T47D (cell line): ENCODE results near the gene APOL4.
"Not testable (repeated sequence)": the region's sequence is repeated elsewhere in the genome, so short reads cannot be mapped to it uniquely, and the experiment has no call there.

Experiments
- DNase-seq, 2 experiments: peaks; one replicate each; pipeline versions ENCODE4 v3.0.0 to v3.0.0-alpha.2; 2011 to 2012; ENCODE audit warnings: low read depth in 1 of 2, low spot score in 1 of 2
- JUND ChIP-seq: IDR thresholded peaks from 2 replicates; pipeline ENCODE4 v1.6.1; 2012; ENCODE audit warnings: low read depth
- in situ Hi-C: cut with HindIII; loops from 2 replicates; pipeline ENCODE4 v1.10.0; 2016; ENCODE audit warnings: low sequenced_read_pairs, low pct_unique_long_range_greater_than_20kb

The APOL4 gene

DNA sequence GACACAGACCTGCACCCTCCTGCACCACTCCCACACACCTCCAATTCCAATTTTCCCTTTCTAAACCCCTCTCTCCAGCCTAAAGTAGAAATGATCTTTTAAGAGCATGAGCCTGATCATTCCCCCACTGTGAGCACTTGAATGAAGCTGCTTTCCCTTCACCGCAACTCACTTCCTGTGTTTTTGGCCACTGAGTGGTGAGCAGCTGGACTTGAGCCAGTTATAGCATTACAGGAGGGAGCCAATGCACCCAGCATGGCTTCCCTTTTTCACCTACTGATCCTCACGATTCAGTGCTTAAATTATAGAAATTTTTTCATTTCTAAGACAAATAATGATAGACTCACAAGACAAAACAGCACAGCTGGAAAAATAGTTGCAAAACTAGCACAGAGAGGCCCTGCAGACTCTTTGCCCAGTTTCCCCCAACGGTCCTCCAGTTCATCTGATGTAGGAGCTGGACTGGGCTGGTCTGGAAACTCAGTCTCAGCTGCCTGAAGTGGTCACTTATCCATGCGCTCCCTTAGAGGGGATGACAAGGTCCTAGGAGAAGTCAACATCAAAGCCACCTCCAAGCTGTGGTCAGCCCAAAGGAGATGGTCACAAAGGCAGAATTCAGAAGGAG, 9.7 kb upstream of the APOL4 start:
- no peak for TF ChIP-seq JUND
- in situ Hi-C loops = no loop called here
- DNase-seq = no peak

DNA sequence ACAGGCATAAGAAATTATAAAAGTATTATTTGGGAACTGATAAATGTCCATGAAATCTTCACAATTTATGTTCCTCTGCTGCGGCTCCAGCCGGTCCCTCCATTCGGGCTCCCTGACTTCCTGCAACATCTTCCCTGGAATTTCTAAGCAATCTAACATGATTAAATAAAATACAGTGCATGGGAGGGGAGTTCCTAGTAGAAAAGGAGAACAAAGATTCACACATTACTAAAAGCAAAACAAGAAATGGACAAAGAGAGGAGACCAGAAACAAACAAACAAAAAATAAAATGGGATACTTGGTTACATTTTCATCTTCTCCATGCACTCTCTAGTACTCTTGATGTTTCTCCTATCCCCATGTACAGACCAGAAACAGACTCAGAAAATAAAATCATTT, 8.6 kb upstream of the APOL4 start:
- DNase-seq = no peak
- TF ChIP-seq JUND = no peak

DNA sequence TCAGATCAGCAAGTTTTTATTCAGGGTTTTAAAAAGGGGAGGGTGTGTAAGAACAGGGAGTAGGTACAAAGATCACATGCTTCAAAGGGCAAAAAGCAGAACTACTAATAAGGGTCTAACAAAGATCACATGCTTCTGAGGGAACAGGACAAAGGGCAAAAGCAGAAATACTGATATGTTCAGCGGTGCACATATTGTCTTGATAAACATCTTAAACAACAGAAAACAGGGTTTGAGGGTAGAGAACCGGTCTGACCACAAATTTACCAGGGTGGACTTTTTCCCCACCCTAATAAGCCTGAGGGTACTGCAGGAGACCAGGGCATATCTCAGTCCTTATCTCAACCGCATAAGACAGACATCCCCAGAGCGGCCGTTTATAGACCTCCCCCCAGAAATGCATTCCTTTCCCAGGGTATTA, 7.9 kb upstream of the APOL4 start:
- DNase-seq, in situ Hi-C loops: not testable (repeated sequence)

More for the DNA sequence above, 8.6 kb upstream of the APOL4 start:
- in situ Hi-C loops = no loop called here

DNA sequence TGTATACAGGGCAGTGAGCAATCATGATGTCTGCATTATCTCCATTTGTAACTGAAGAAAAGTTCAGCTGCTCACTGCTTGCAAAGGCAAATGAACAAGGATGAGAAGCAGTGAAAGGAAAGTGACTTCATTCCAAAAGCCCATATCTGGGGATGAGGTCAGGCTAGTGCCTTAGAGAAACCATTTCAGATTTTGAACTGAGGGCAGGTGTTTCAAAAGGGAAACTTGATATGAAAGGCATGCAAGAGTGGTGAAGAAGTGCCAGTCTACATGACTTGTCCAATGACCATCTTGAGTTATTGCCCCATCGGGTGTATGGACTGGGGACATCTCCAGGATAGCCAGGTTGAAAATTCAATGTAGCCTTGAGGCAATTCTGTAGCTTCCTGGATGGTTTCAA, 7.3 kb upstream of the APOL4 start:
- DNase-seq = no peak
- no peak for TF ChIP-seq JUND
- in situ Hi-C loops = no loop called here

DNA sequence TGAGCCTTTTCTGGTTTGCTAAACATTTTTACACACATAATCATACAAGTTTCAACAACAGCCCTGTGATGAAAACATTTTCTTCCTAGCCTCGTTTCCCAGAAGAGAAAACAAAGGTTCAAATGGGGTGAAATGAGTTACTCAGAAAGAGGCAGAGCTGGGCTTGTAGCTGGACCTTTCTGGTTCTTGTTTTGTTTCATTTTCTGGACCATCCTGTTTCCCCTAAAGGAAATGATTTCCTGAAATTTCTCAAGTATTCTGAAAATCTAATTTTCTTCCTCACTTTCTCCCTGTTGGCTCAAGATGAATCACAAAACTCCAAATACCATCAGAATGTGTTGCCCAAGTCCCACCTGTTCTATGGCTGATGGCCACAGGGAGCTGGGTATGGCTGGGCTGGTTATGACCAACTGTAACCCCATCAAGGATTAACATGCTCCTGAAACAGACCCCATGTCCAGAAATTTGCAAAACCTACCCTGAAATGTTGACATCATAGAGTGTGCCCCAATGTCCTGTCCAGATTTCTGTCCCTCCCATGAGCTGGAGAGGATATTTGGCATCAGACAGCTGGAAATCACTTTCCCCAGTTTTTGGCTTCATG, 6.7 kb upstream of the APOL4 start:
- in situ Hi-C loops = no loop called here
- no peak for TF ChIP-seq JUND
- DNase-seq = no peak

DNA sequence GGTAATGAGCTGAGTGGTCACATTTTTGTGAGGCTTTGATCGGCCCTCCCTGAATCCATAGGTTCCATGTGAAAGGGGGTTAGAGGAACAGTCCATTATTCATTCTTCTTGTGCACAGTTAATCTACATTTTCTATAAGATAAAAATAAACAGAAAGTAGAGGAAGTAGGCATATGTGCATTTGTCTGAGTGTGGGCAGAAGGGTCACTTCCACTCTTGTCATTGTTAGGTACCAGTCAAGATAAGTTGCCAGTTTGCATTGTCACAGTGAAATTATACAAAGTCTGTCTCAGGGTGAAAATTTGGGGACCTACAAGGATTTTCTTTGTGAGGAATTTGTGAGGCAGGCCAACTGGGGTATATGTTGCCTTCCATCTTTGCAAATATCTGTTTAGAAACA, 4.6 kb upstream of the APOL4 start:
- no peak for TF ChIP-seq JUND
- DNase-seq = no peak
- in situ Hi-C loops = no loop called here

DNA sequence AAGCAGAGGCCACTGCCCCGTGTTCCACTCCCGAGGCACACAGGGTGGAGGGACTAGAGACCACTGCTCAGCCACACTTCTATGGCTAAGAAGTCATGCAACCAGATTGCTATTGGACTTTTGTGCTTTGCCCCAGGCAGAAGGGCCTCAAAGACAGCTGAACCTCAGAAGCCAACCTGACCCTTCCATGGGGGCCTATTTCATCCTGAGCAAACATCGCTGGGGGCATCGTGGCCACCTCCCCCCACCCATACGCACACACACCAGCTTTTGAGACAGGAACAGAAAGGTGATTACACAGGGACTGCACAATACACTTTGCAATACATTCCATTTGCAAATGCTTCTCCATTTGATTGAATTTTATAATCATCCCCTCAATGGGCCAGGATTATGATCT, 4.0 kb upstream of the APOL4 start:
- in situ Hi-C loops, DNase-seq: not testable (repeated sequence)

DNA sequence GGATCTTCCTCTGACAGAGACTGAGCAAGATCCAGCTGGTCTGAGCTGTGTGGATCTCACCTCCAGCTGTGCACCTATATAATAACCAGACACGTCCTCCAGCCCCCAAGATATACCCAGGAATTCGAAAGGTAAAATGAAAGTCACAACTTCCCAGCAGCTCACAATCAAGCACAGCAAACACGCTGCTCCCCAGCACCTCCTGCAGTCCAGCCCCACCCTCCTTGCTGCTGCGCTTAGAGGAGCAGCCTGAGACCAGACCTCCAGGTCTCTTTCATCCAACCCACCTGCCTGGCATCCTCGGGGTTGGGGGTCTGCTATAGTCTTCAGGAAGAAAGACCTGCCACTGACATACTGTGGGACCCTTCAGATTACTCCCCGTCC, 3.0 kb upstream of the APOL4 start:
- in situ Hi-C loops = no loop called here
- DNase-seq = no peak
- TF ChIP-seq JUND = no peak

DNA sequence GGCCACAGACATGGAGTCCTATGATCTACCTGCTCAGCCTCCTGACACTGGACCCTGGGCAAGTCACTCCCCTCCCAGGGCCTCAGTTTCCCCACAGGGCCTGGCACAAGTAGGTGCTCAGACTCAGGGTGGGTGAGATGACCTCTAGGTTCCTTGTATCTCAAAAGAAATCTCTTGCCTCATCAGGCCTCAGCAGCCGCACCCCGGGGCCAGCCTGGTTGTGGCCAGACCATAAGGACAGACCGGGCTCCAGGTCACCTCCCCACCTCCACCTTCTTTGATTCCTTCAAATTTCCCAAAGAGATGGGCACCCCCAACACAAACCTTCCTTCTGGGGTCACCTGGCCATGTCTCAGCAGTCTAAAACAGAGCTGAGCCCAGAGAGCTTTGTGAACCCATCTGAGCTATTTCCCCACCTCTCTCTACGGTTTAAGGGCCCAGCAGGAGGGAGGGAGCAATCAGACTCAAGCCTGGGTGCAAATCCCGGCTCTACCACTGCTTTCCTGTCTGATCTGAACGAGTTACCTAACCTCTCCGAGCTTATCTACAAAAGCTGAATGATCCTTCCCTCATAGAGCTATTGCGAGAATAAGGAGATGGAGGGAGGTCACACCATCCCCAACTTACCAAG, 2.5 kb upstream of the APOL4 start:
- no peak for TF ChIP-seq JUND
- in situ Hi-C loops = no loop called here

DNA sequence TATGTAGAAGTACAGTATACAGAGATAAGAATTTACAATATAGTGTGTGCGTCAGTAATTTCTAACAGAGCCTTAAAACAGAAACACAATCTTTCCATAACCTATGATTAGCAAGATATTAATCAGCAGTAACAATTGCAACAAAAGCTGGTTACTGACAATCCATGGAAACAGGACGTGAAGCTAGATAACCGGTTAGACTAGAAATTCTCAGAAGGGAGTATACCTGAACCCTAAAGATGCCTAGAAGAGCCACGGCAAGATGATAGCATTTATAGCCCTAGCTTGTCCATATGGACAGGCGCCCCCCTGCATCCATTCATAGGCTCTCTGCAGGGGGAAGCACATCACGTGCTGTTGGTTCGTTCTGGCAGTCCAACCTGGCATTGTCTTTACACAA, 1.8 kb upstream of the APOL4 start:
- in situ Hi-C loops = not testable (repeated sequence)
- peak in 1 of 2 experiments; percentile 33 for DNase-seq

More for the DNA sequence above, 2.5 kb upstream of the APOL4 start:
- DNase-seq = no peak

DNA sequence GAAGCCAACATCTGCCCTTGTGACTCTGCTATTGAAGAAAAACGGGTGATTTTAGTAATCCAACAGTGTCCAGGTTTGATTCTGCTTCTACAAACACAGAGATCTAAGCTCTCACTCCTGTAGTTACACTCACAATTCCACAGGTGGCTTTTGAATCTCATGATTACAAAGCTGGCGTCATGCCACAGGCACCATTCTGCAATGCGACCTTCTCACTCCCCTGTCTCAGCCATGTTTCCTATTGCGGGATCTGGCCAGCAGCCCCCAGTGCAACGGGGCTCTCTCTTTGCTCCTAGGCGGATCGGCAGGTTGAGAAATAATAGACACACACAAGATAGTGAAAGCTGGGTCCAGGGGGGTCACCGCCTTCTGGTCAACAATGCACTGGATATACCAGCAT, 1.3 kb upstream of the APOL4 start:
- peak in 1 of 2 experiments; percentile 29 for DNase-seq
- in situ Hi-C loops = not testable (repeated sequence)

DNA sequence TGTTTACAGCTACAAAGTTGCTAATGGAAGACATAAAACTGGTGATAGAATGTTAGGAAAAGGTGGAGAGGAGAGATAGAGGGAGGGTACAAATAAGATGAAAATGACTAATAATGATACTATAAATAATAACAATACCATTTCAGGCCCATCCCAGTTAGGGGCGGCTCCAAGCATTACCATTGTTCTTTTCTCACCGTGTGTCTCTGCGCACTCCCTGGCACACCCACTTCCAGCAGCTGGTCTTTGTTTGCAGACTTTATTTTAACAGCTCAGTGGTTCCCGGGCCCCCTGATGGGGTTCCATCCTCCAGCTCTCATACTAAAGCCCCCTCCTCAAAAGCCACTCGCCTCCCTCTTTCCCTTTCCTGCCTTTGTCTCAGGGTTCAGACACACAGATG, 584 bp downstream of the APOL4 start:
- DNase-seq, in situ Hi-C loops: not testable (repeated sequence)

DNA sequence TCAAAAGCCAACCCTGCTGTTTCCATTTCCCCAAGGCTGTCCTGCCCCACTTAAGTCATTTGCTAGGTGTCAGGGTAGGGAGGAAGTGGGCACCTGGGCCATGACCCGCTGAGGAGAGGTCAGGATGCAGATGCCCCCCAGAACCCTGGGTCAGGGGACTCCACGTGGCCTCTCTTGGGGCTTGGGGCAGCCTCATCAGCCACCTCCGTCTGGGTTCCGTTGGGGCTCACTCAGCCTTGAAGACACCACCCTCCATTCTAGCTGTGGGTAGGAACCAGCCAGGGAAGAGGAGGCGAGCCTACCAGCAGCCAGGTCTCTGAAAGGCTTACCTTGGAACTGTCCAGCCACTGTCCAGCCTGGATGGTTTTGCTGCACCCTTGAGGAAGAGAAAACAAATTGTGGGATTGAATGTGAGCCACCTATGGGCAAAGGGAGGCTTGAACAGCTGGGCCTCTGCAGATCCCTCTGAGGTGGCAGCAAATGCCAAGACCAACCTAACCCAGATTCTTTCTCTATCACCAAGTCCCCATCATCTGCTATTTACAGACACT, 2.5 kb downstream of the APOL4 start:
- in situ Hi-C loops = no loop called here
- no peak for TF ChIP-seq JUND
- DNase-seq = peak; percentile 26 to 67
